ENCODE results near the gene FSCN2.

- TF ChIP-seq JUND (IDR thresholded peaks at IDR 0.05; ENCODE audit: low read depth, low read length) = no peak
- TF ChIP-seq ZNF217 (IDR thresholded peaks at IDR 0.05) = no peak
- TF ChIP-seq, protein P1, sequence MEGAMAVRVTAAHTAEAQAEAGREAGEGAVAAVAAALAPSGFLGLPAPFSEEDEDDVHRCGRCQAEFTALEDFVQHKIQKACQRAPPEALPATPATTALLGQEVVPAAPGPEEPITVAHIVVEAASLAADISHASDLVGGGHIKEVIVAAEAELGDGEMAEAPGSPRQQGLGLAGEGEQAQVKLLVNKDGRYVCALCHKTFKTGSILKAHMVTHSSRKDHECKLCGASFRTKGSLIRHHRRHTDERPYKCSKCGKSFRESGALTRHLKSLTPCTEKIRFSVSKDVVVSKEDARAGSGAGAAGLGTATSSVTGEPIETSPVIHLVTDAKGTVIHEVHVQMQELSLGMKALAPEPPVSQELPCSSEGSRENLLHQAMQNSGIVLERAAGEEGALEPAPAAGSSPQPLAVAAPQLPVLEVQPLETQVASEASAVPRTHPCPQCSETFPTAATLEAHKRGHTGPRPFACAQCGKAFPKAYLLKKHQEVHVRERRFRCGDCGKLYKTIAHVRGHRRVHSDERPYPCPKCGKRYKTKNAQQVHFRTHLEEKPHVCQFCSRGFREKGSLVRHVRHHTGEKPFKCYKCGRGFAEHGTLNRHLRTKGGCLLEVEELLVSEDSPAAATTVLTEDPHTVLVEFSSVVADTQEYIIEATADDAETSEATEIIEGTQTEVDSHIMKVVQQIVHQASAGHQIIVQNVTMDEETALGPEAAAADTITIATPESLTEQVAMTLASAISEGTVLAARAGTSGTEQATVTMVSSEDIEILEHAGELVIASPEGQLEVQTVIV (IDR thresholded peaks at IDR 0.05; ENCODE audit: borderline replicate concordance, partially characterized antibody) = no peak
- TF ChIP-seq REST (IDR thresholded peaks at IDR 0.05; ENCODE audit: low read depth, low read length) = no peak
- 0 out of 2 replicates have a peak, but pooled peaks have one; percentile 4 for TF ChIP-seq POLR2A (IDR thresholded peaks at IDR 0.05; ENCODE audit: low read depth, low read length)
- no peak for TF ChIP-seq ATF2 (IDR thresholded peaks at IDR 0.05; ENCODE audit: low read length)
- TF ChIP-seq SRF (IDR thresholded peaks at IDR 0.05; ENCODE audit: low read depth in 2 of 2, low read length in 2 of 2) = no peak
- TF ChIP-seq, protein P2, sequence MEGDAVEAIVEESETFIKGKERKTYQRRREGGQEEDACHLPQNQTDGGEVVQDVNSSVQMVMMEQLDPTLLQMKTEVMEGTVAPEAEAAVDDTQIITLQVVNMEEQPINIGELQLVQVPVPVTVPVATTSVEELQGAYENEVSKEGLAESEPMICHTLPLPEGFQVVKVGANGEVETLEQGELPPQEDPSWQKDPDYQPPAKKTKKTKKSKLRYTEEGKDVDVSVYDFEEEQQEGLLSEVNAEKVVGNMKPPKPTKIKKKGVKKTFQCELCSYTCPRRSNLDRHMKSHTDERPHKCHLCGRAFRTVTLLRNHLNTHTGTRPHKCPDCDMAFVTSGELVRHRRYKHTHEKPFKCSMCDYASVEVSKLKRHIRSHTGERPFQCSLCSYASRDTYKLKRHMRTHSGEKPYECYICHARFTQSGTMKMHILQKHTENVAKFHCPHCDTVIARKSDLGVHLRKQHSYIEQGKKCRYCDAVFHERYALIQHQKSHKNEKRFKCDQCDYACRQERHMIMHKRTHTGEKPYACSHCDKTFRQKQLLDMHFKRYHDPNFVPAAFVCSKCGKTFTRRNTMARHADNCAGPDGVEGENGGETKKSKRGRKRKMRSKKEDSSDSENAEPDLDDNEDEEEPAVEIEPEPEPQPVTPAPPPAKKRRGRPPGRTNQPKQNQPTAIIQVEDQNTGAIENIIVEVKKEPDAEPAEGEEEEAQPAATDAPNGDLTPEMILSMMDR (IDR thresholded peaks at IDR 0.05 in 2 of 3, conservative IDR thresholded peaks at IDR 0.05 in 1 of 3; ENCODE audit: control insufficient read depth in 2 of 3, extremely low read depth in 1 of 3, insufficient read depth in 1 of 3, low read depth in 3 of 3, low read length in 3 of 3) = no peak
- TF ChIP-seq CBX3 (IDR thresholded peaks at IDR 0.05; ENCODE audit: borderline replicate concordance, low read depth) = no peak
- TF ChIP-seq MTA3 (IDR thresholded peaks at IDR 0.05; ENCODE audit: borderline replicate concordance, low read length) = no peak
- TF ChIP-seq SP1 (IDR thresholded peaks at IDR 0.05; ENCODE audit: low read depth, low read length) = no peak
- no peak for TF ChIP-seq MAX (IDR thresholded peaks at IDR 0.05; ENCODE audit: low read depth, low read length)
- TF ChIP-seq NR2C1 (IDR thresholded peaks at IDR 0.05) = no peak
Measured at GRCh38 chr17:81527591-81528383, at the start of gene FSCN2.

All from GM12878 (cell line).